KMS-11 (cell line): ENCODE results near the gene ST6GALNAC1.

Source experiments
- H2AFZ ChIP-seq: fragments of 200-600 bp; sonication (generic); 2 replicates; pipeline ENCODE4 v1.6.1; 2016; ENCODE audit warnings: antibody characterized with exemption, mixed run types, low read depth
- H3K27ac ChIP-seq: fragments of 200-600 bp; sonication (generic); 2 replicates; pipeline ENCODE4 v1.6.1; 2016; ENCODE audit warnings: mild to moderate bottlenecking, mixed run types
- H3K27me3 ChIP-seq: fragments of 200-600 bp; sonication (generic); 2 replicates; pipeline ENCODE4 v1.6.1; 2017; ENCODE audit warnings: mild to moderate bottlenecking, low read depth, mixed run types, moderate library complexity; ENCODE audit not compliant: insufficient read depth
- H3K36me3 ChIP-seq: fragments of 200-600 bp; sonication (generic); 2 replicates; pipeline ENCODE4 v1.6.1; 2017; ENCODE audit warnings: mild to moderate bottlenecking, mixed run types; ENCODE audit not compliant: insufficient read depth
- H3K4me1 ChIP-seq: fragments of 200-600 bp; sonication (generic); 2 replicates; pipeline ENCODE4 v1.6.1; 2016; ENCODE audit warnings: mild to moderate bottlenecking, low read depth, mixed run types; ENCODE audit not compliant: poor library complexity, severe bottlenecking
- H3K4me2 ChIP-seq: fragments of 200-600 bp; sonication (generic); 2 replicates; pipeline ENCODE4 v1.7.0; 2016; ENCODE audit warnings: mild to moderate bottlenecking, mixed run types
- H3K4me3 ChIP-seq: fragments of 200-600 bp; sonication (generic); IDR thresholded peaks from 2 replicates; pipeline ENCODE4 v1.6.1; 2017; ENCODE audit warnings: low read depth, low read length, mixed read lengths; ENCODE audit not compliant: insufficient read depth
- H3K79me2 ChIP-seq: fragments of 200-600 bp; sonication (generic); 2 replicates; pipeline ENCODE4 v1.6.1; 2016; ENCODE audit warnings: low read depth, mixed run types; ENCODE audit not compliant: insufficient read depth
- H3K9ac ChIP-seq: fragments of 200-600 bp; sonication (generic); 2 replicates; pipeline ENCODE4 v1.6.1; 2016; ENCODE audit warnings: mild to moderate bottlenecking, mixed run types
- H4K20me1 ChIP-seq: fragments of 200-600 bp; sonication (generic); 2 replicates; pipeline ENCODE4 v1.6.1; 2016; ENCODE audit warnings: mild to moderate bottlenecking, mixed run types; ENCODE audit not compliant: insufficient read depth
- CTCF ChIP-seq: fragments of 200-600 bp; sonication (generic); conservative IDR thresholded peaks from 2 replicates; pipeline ENCODE4 v1.6.1; 2017; ENCODE audit warnings: low read depth, mild to moderate bottlenecking, antibody characterized with exemption, low read length, moderate library complexity, mixed read lengths

The ST6GALNAC1 gene

GRCh38 chr17:76685366-76685765 lies 41.8 kb upstream of the ST6GALNAC1 start:
- H3K79me2 ChIP-seq, result no peaks in the 10 kb centered on the region
- H3K4me3 ChIP-seq, result no peak overlapping the region
- peaks cover 32% of the 10 kb centered on the region for H3K4me1 ChIP-seq
- no peak for TF ChIP-seq CTCF
- H3K36me3 ChIP-seq, result no peaks in the 10 kb centered on the region
- H4K20me1 ChIP-seq, result no peaks in the 10 kb centered on the region
- no peaks in the 10 kb centered on the region; the same call in 1 of the 2 replicates for H3K27me3 ChIP-seq
- H3K4me2 ChIP-seq, result no peak overlapping the region
- H2AFZ ChIP-seq, result no peak overlapping the region
- no peak overlapping the region for H3K27ac ChIP-seq
- H3K9ac ChIP-seq, result no peak overlapping the region

GRCh38 chr17:76684756-76685155 lies 41.2 kb upstream of the ST6GALNAC1 start:
- H3K9ac ChIP-seq, result no peak overlapping the region
- no peak overlapping the region for H3K4me3 ChIP-seq
- no peak overlapping the region for H3K4me2 ChIP-seq
- H3K36me3 ChIP-seq, result no peaks in the 10 kb centered on the region
- peaks cover 32% of the 10 kb centered on the region for H3K4me1 ChIP-seq
- H4K20me1 ChIP-seq, result no peaks in the 10 kb centered on the region
- no peak for TF ChIP-seq CTCF
- H2AFZ ChIP-seq, result no peak overlapping the region
- no peaks in the 10 kb centered on the region for H3K79me2 ChIP-seq
- no peaks in the 10 kb centered on the region; the same call in 1 of the 2 replicates for H3K27me3 ChIP-seq
- no peak overlapping the region for H3K27ac ChIP-seq

- Histone ChIP-seq H3K27me3 (no peaks in the 10 kb centered on the region; the same call in 1 of the 2 replicates), H3K27ac (no peak overlapping the region), H3K4me3 (no peak overlapping the region), H3K4me1 (peaks cover 32% of the 10 kb centered on the region), H2AFZ (no peak overlapping the region), H4K20me1 (no peaks in the 10 kb centered on the region), H3K9ac (no peak overlapping the region), H3K79me2 (no peaks in the 10 kb centered on the region), H3K36me3 (no peaks in the 10 kb centered on the region), H3K4me2 (no peak overlapping the region)
- TF ChIP-seq CTCF, result no peak
Observed at GRCh38 chr17:76683921-76684745, 40.6 kb upstream of the ST6GALNAC1 start.

DNA sequence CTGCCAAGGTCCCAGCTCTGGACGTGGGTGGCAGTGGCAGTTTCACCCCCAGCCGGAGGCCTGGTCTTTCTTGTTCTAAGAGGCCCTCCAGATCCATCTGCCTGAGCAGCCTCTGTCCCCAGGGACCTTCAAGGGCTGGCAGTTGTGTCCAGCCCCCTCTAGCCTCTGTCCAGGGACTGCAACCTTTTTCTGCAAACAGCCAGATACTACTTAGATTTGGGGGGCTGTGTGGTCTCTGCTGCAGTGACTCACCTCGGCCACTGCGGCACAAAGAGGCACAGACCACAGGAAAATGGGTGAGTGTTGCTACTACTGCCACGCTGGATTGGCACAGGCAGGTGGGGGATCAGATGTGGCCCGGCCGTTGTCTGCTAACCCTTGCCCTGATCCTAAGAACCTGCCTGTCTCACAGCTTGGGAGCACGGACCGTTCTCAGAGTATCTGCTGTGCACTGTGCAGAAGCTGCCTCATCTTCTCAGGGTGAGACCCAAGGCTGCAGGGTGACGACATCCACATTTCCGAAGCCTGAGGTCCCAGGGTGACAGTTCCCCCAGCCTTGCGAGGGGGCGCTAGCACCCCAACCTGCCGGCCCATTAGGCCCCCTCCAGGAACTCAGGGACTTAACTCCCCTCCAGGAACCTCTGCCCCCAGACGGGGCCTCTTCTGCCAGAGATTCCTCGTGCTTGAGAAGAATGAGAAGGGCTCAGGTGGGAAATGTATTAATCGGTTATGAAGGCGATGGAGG lies 39.6 kb upstream of the ST6GALNAC1 start:
- no peaks in the 10 kb centered on the region for H4K20me1 ChIP-seq
- no peak overlapping the region for H3K27ac ChIP-seq

More for the DNA sequence above, 39.6 kb upstream of the ST6GALNAC1 start:
- Histone ChIP-seq H2AFZ (no peak overlapping the region), H3K4me2 (peak overlapping the region; percentile 57; the same call in 1 of the 2 replicates), H3K4me1 (peaks cover 32% of the 10 kb centered on the region), H3K27me3 (no peaks in the 10 kb centered on the region; the same call in 1 of the 2 replicates), H3K9ac (no peak overlapping the region; the same call in 1 of the 2 replicates), H3K79me2 (no peaks in the 10 kb centered on the region), H3K4me3 (no peak overlapping the region), H3K36me3 (no peaks in the 10 kb centered on the region)
- peak; percentile 43 for TF ChIP-seq CTCF
